Coronary artery (tissue), 2 donors: ENCODE results near the gene CLIC3.

ENCODE experiments used
- DNase-seq: peaks from one replicate; pipeline ENCODE4 v3.0.0-alpha.2; 2017; ENCODE audit warnings: low spot score
- H3K27ac ChIP-seq, 2 donors: fragments of 200-600 bp; sonication (generic); one replicate each; pipeline ENCODE4 v1.5.1; 2016 to 2019
- H3K4me3 ChIP-seq: fragments of 200-600 bp; sonication (generic); 2 replicates; pipeline ENCODE4 v1.5.1; 2016; ENCODE audit warnings: mild to moderate bottlenecking, moderate library complexity
- TF ChIP-seq, protein P1 (sequence below): fragments of 200-600 bp; sonication (generic); IDR thresholded peaks from one replicate; pipeline ENCODE4 v1.5.1; 2019; ENCODE audit warnings: antibody characterized with exemption

The CLIC3 gene, protein sequence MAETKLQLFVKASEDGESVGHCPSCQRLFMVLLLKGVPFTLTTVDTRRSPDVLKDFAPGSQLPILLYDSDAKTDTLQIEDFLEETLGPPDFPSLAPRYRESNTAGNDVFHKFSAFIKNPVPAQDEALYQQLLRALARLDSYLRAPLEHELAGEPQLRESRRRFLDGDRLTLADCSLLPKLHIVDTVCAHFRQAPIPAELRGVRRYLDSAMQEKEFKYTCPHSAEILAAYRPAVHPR

DNA sequence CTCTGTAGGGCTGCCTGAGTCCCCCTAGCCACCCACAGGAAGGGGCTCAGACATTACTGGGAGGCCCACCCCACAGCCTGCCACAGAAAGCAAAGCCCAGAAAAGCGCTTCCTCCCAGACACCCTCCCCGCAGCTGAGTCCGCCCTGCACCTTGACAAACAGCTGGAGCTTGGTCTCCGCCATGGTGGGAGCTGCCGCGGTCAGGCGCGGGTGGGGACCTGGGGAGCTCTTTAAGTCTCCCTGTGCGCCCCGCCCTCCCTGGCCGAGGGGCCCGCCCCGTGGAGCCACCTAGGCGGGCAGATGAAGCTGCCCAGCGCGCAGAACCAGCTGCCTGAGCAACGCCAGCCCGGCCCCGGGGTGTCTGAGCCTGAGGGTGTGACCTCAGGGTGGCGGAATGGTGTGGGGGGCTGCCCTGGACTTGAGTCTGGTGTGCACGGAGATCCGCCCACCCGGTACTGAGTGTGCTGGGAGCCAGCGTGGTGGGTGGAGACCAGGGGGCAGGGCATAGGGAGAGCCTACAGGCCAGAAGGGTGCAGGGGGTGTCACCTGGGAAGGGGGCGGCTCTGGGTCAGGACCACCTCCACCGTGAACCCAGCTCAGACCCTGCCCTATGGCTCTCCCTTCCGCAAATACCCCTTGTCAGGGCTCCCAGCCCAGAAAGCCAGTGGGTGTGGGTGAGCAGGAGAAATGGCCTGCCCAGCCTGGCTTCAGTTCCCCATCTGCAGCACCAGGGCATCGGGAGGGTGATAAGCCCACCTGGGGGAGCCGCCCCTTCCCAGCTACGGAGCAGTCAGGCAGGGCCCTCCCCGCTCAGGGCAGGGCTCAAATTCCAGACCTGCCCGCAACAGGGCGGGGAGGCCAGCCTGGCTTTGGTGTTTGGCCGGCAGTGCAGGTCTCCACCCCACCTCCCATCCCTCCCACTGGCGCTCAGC, at the start of gene CLIC3:
Gene CLIC3 (minus strand): TSS at position 208 of the 932 bp plus-strand sequence. CDS start 25 bp downstream, at position 183.
- TF ChIP-seq, protein P1, sequence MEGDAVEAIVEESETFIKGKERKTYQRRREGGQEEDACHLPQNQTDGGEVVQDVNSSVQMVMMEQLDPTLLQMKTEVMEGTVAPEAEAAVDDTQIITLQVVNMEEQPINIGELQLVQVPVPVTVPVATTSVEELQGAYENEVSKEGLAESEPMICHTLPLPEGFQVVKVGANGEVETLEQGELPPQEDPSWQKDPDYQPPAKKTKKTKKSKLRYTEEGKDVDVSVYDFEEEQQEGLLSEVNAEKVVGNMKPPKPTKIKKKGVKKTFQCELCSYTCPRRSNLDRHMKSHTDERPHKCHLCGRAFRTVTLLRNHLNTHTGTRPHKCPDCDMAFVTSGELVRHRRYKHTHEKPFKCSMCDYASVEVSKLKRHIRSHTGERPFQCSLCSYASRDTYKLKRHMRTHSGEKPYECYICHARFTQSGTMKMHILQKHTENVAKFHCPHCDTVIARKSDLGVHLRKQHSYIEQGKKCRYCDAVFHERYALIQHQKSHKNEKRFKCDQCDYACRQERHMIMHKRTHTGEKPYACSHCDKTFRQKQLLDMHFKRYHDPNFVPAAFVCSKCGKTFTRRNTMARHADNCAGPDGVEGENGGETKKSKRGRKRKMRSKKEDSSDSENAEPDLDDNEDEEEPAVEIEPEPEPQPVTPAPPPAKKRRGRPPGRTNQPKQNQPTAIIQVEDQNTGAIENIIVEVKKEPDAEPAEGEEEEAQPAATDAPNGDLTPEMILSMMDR: no peak
- Histone ChIP-seq H3K27ac (peak within 1 kb of the TSS; percentile 19 to 60), H3K4me3 (peak within 1 kb of the TSS; percentile 53)
- no peak for DNase-seq

DNA sequence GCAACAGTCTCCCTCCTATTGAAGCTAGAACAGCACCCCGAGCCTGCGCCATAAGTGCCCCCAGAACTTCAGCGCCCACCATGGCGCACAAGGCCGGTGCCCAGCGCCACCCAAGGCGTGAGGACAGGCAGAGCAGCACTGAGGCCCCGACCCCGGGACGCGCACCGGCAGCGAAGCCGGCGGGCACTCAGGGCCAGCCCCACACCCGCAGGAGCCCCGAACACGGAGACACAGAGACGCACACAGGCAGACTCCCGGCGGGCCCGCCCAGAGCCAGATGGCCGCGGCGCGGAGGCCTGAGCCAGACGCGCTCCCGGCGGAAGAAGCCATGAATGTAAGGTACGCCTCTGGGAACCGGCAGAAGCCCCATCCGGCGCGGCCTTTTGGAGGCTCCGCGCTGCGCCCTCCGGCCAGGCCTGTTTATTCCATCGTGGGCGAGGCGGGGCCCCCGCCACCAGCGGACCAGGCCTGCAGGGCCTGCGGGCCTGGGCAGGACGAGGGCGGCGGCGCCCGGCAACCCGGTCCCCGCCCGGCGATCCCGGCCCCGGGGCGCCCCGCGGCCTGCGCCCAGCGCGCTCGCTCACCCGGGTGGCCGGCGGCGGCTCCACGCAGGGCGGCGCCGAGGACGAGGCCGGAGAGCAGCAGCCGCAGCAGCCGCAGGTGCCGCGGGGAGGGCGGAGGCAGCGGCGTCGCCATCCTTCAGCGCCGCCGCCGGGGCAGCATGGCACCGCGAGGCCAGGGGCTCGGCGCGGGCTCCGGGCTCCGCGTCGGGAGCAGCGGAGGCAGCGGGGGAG, 49.1 kb upstream of the CLIC3 start:
- peak overlapping the region in 1 of 2 donors; percentile 78 for H3K27ac ChIP-seq

DNA sequence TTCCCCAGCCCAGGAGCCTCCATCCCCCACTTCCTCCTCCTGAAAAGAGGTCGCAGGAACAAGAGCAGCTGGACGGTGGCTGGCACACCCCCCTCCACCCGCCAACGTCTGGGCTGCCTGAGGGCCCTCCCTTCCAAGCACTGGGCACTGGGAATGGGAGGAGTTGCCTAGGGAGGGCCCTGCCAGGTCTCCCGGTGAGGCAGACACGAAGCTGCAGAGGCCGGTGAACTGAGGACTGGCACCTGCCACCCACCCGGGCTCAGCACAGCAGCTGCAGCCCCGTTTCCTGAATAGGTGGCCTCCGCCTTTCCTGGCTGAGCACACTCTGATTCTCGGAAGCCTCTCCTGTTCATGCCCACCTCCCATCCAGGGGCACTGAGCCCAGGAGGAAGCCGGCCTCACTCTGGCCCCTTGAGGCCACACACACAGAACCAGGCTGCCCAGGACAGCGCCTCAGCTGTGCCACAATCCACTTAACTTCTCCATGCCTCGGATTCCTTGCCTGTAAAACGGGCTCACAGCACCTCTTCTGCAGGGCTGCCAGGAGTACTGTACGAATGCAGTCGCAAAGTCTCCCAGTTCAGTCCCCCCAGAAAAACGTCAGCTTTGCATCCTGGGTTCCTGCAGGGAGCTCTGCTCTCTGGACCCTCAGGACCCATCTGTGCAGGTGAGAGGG, 48.3 kb upstream of the CLIC3 start:
- TF ChIP-seq, protein P1: no peak
- DNase-seq: no peak
- peak overlapping the region; percentile 81 for H3K4me3 ChIP-seq
- peak overlapping the region; percentile 9 to 78 for H3K27ac ChIP-seq

More for the DNA sequence above, 49.1 kb upstream of the CLIC3 start:
- DNase-seq: no peak
- TF ChIP-seq, protein P1: no peak
- H3K4me3 ChIP-seq: peak overlapping the region; percentile 81

DNA sequence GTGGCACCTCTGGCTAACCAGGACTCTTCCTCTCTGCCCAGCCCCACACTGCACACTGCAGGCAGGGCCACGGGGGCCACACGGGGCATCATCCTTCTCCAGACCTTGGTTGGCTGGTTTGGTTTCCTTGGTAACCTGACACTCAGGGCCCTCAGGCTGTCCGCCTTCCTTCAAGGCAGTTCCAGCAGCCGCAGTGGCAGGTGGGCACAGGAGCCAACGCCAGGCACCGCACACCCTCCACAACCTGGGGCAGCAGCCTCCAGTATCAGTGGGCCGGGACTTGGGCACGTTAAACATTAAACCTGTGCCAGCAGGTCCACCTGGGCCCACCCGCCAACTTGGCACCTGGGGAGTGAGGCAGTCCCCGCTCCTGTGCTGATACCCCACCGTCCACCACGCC, 47.7 kb upstream of the CLIC3 start:
- no peak for DNase-seq
- H3K4me3 ChIP-seq: peak overlapping the region; percentile 81
- H3K27ac ChIP-seq: peak overlapping the region; percentile 9 to 78
- TF ChIP-seq, protein P1: no peak

DNA sequence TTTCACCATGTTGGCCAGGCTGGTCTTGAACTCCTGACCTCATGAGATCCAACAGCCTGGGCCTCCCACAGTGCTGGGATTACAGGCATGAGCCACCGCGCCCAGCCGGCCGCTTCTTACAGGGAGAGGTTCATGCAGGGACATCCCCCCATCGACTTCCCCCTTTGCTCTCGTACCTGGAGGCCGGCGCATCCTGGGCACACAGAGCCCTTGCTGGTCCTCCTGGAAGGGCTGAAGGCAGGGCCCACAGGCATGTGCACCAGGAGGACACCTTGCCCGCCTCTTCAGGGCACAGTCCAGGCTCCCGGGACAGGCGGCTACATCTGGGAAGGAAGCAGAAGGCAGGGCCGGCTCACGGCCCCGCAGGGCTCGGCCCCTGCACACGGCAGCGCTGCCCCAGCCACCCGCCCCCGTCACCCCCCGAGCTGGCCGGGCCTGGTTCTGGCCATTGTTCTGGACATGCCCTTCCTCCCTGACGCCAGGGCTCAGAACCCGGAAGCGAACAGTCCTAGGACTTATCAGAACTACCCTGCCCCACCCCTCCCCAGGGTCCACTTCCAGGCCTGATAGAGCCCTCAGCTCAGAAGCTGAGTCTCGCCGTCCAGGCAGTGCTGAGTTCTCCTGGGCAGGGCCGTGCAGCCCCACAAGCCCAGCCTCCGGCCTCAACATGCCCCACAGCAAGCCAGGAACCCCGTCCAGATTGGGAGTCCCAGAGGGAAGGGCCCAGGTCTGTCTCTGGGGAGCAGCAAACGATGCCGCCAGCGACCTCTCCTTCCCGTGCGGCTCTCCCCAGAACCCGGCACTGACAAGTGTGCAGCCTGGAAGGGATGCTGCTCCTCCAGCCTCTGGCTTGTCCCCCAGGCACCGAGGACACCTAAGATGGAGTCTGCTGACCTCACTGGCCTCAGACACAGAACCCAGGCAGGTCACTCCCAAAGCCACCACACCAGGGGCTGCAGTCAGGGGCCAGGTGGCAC, 46.7 kb upstream of the CLIC3 start:
- TF ChIP-seq, protein P1: no peak
- Histone ChIP-seq H3K27ac (peak overlapping the region in 1 of 2 donors; percentile 78), H3K4me3 (peak overlapping the region; percentile 81)
- DNase-seq: no peak
